GM18502 (cell line): ENCODE measurements around the gene CSNK2B.

Experiments
- ATAC-seq: cut with Tn5 transposase; IDR thresholded peaks from one replicate; pipeline ENCODE4 v1.9.1; 2021; ENCODE audit warnings: mild to moderate bottlenecking; ENCODE audit not compliant: unreplicated experiment, poor library complexity

CSNK2B gene

DNA sequence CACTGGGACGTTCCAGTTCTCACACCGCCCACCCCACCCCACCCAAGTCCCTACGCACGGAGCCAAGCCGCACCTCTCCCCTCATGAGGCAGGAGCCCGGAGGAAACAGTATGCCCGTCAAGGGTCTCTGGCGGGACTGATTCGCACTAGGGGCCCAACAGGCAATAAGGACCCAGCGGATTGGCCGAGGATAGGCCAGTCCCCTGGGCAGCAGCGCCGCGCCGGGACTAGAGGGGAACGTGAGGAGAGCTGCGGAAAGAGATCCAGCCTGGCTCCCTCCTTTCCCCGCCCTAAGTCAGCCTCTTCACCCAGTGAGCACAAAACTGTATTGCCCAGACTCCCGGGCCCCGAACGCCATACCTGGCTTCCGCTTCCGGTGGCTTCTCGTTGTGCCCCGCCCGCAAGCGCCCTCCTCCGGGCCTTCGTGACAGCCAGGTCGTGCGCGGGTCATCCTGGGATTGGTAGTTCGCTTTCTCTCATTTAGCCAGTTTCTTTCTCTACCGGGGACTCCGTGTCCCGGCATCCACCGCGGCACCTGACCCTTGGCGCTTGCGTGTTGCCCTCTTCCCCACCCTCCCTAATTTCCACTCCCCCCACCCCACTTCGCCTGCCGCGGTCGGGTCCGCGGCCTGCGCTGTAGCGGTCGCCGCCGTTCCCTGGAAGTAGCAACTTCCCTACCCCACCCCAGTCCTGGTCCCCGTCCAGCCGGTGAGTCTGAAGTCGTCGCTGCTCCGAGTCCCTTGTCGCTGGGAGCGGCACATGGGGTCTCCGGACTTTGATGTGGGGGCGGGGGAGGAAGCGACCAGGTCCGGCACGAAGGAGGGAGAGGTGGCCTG lies at the start of gene CSNK2B:
Gene CSNK2B, plus strand, starts transcription at position 580 of the 836 bp plus-strand sequence. CDS start 752 bp downstream, outside the sequence.
- peak; percentile 79 for ATAC-seq

DNA sequence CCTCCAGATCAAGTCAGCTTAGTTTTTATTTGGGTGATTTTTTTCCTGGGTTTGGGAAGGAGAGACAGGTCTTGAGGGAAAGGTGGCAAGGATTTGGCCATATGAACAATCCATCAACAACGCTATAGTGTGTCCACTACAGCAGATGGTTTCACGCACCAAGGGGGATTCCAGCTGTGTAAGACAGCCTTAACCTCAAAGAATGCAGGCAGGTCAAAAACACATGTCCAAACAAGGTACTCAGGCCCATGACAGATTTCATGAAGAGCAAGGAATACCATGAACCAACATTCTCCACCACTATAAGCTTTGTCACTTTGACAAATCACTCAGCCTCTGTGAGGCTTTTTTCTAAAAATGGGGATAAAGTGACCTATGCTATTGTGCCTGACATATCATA lies 48.9 kb upstream of the CSNK2B start:
- no peak for ATAC-seq

DNA sequence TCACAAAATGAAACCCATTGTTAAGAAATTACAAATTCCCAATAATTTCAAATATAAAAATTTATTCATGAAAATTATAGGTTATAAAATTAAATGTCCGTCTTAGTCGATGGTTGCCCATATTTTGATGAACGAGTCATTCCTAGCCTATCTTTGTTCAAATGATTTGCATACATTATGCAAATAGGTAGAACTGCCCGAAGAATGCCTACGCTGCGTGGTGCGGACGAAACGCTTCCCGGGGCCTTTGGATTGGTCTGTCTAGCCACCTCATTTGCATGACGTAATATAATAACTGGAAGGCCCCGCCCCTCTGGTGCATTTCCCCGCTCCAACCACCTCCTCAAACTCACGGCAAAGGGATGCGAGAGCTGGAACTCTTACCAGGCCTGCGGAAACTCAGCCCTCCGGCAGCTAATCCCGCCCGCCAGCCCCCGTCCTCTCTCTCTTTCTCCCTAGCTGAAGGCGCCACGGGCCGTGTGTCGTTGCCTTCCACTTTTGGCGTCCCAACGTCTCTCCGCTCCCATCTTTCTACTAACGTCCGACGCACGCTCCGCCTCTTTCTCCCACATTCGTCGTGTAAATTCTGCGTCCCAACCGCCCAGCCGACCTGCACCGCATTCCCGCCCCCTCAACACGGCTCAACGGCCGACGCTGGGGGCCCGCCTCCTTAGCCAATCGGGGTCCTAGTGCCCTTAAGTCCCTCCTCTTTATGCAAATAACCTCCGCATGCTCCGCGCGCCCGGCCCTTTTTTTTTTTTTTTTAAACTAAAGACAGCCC lies 45.9 kb upstream of the CSNK2B start:
- ATAC-seq = peak; percentile 87

DNA sequence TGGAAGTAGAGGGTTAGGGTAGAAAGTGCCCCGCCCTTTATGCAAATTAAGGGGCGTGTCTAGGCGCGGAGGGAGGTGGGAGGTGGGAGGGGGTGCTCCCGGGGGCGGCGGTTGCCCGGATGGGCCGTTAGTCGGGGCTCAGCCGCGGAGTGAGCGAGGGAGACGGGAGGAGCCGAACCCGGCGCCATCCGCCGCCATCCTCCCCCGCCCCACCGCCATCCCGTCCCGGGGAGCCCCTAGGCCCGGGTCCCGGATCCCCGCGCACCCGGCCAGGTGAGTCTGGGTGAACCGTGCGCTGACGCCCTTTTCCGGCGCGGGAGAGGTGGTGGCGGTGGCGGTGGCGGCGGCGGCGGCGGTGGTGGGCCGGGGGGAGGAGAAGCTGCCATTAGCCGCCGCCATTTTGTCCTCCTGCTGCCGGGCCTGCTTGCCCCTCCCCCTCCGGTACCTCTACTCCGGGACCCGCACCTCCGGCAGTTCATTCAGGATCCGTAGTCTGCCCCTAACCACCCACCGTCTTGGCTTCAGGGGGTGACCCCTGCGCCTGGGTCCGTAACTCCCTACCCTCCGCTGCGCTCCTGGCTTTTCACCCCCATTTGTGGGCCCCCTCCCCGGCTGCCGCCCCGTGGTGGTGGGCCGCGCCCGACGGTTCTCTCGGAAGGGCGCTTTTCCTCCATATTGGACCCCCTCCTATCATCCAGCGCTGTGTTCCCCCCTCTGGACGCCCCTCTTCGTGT lies 45.1 kb upstream of the CSNK2B start, which contains the start of gene PRRC2A:
Gene PRRC2A, plus strand, starts transcription at position 130 of the 734 bp plus-strand sequence. CDS start 2,075 bp downstream, outside the sequence.
- peak; percentile 33 for ATAC-seq

DNA sequence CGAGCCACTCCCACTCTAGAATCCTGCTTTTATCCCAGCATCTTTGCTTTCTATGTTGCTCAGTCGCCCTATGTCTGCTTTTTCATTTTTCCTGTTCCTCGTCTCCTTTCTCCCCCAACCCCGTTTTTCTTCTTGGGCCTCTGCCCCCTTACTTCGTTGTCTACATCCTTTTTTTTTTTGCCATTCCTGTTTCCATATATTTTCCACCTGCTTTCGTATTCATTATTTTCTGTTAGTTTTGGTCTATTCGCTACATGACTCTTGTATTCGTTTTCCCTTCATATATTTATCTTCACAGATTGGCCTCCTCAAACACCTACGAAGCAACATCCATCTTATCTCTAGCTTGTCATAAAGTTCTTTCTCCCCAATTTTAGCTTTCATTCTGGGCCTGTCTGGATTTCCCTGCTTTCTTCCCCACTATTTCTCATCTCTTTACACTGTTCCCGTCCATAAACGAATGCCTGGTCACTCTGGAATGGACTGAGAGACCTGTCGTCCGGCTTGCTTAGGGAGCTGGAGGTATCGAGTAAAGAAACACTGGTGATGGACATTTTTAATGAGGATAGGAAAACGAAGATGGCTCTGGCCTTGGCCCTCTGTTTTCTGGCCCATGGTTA lies 44.5 kb upstream of the CSNK2B start:
- no peak for ATAC-seq

DNA sequence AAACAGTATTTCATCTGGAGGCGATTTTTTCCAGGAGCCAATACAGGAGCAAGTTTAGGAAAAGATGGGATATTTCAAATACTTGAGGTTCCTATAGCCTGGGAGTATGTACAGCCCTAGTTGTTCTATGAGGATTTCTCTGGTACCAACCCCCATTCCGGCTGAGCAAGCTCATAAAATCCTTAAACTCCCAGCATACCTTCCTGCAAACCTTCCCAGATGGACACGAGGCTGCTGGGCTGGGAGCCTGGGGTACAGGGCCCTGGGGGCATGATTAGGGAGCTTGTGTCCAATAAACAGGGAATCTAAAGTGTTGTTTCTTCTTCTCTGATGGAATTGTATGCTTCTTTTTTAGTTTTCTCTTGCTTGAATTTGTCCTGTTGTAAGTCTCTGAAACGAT lies 43.9 kb upstream of the CSNK2B start:
- no peak for ATAC-seq

DNA sequence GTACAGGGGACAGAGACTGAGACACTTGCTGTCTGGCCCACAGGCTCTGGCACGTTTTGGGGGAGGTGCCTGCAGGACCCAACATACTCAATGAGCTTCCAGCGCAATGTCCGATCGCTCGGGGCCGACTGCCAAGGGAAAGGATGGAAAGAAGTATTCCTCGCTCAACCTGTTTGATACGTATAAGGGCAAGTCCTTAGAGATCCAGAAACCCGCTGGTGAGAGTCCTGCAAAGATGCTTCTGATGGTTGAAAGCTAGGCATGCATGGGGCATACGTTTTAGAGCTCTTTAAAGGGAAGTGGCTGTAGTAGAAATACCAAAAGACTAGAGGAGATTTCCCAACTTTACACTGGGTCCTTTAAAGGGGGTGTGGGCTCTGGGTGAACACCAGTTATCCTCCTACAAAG lies 43.2 kb upstream of the CSNK2B start:
- ATAC-seq = no peak

DNA sequence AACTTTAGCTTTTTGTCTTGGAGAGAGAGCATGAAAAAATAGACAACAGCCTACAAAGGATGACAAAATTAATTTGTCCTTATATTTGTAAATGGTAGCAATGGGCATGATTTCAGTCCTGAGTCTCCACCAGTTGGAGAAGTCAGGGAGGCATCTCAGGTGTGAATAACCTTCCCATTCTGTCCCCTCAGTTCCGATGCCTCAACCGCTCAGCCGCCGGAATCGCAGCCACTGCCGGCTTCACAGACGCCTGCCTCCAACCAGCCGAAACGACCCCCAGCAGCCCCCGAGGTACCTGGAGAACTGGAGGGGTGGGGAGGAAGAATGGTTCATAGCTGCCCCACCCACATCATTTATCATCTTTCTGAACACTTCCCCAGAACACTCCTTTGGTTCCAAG lies 41.8 kb upstream of the CSNK2B start:
- no peak for ATAC-seq

DNA sequence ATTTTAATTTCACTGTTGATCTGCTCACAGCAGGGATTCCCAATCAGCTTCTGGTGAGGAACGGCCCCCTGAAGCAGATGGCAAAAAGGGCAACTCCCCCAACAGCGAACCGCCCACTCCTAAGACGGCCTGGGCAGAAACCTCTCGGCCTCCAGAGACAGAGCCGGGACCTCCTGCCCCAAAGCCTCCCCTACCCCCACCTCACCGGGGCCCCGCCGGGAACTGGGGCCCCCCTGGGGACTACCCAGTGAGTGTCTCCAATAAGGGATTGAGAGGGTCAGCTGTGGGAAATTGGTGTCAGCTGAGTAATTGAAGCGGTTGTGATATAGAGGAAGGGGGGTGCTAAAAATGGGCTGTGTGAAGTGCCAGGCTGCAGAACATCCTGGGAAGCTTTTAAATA lies 38.9 kb upstream of the CSNK2B start:
- ATAC-seq = no peak

DNA sequence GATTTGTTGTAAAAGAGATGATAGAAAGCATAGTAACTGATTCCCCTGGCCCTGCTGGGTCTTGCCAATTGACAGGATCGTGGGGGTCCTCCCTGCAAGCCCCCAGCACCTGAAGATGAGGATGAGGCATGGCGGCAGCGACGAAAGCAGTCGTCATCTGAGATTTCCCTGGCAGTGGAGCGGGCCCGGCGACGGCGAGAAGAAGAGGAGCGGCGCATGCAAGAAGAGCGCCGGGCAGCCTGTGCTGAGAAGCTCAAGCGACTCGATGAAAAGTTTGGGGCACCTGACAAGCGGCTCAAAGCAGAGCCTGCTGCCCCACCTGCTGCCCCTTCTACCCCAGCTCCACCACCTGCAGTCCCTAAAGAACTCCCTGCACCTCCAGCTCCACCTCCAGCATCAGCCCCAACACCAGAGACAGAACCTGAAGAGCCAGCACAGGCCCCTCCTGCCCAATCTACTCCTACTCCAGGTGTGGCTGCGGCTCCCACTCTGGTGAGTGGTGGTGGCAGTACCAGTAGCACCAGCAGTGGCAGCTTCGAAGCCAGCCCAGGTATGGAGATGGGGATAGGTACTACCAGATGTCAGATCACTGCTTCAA lies 38.1 kb upstream of the CSNK2B start:
- no peak for ATAC-seq

DNA sequence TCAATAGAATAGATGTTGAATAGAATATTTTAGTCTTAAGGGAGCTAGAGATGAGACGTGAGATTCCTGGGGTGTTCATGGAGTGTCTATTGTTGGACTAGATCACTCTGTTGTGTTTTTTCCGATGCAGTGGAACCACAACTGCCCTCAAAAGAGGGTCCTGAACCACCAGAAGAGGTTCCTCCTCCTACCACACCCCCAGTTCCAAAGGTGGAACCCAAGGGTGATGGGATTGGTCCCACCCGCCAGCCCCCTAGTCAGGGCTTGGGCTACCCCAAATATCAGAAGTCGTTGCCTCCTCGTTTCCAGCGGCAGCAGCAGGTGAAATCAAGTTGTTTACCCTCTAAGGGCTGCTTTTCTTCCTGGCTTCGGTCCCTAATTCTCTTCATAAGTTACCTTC lies 36.9 kb upstream of the CSNK2B start:
- no peak for ATAC-seq

DNA sequence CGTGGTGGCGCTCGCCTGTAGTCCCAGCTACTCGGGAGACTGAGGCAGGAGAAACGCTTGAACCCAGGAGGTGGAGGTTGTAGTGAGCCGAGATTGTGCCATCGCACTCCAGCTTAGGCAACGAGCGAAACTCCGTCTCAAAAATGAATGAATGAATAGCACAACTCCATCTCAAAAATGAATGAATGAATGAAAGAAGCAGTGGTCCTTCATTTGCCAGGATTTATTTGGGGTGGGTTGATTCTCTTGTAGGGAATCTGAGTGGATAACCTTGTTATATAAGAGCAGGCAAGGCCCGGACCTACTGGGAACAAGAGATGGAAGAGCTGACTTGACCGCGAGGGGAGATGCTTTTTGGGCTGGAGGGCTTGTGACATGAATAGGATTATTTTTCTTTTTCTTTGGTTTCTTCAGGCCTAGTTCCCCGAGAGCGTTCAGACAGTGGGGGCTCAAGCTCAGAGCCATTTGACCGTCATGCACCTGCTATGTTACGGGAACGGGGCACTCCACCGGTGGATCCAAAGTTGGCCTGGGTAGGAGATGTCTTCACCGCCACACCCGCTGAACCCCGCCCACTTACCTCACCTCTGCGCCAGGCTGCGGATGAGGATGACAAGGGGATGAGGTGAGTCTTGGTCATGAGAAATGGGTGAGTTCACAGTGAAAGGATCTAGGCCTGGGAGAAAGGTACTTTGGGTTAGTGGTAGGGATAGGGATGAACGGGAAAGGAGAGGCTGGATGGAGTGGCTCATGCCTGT lies 35.5 kb upstream of the CSNK2B start:
- ATAC-seq = no peak

DNA sequence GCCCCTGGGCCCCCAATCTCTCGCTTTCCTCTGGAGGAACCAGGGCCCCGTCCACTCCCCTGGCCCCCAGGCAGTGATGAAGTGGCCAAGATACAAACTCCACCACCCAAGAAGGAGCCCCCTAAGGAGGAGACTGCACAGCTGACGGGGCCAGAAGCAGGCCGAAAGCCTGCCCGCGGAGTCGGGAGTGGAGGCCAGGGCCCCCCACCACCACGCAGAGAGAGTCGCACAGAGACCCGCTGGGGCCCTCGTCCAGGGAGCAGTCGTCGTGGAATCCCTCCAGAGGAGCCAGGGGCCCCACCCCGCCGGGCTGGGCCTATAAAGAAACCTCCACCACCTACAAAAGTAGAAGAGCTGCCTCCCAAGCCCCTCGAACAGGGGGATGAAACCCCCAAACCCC lies 34.7 kb upstream of the CSNK2B start:
- ATAC-seq = no peak

DNA sequence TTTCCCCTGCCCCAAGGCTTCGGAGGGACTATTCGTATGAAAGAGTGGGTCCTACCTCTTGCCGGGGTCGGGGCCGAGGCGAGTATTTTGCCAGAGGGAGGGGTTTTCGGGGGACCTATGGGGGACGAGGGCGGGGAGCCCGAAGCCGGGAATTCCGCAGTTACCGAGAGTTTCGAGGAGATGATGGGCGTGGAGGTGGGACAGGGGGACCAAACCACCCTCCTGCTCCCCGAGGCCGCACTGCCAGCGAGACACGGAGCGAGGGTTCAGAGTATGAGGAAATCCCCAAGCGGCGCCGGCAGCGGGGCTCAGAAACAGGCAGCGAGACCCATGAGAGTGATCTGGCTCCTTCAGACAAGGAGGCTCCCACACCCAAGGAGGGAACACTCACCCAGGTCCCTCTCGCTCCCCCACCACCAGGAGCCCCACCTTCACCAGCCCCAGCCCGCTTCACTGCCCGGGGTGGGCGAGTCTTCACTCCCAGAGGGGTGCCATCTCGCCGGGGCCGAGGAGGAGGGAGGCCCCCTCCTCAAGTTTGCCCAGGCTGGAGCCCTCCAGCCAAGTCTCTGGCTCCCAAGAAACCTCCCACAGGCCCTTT lies 34.1 kb upstream of the CSNK2B start:
- no peak for ATAC-seq

DNA sequence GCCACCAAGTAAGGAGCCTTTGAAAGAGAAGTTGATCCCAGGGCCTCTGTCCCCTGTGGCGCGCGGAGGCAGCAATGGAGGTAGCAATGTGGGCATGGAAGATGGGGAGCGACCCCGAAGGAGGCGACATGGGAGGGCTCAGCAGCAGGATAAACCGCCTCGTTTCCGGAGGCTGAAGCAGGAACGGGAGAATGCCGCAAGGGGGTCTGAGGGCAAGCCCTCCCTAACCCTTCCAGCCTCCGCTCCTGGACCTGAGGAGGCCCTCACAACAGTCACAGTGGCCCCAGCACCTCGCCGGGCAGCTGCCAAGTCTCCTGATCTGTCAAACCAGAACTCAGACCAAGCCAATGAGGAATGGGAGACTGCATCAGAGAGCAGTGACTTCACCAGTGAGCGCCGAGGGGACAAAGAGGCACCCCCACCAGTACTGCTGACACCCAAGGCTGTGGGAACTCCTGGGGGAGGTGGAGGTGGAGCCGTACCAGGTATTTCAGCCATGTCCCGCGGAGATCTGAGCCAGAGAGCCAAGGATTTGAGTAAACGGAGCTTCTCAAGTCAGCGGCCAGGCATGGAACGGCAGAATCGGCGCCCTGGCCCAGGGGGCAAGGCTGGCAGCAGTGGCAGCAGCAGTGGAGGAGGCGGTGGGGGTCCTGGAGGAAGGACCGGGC lies 33.5 kb upstream of the CSNK2B start:
- no peak for ATAC-seq

DNA sequence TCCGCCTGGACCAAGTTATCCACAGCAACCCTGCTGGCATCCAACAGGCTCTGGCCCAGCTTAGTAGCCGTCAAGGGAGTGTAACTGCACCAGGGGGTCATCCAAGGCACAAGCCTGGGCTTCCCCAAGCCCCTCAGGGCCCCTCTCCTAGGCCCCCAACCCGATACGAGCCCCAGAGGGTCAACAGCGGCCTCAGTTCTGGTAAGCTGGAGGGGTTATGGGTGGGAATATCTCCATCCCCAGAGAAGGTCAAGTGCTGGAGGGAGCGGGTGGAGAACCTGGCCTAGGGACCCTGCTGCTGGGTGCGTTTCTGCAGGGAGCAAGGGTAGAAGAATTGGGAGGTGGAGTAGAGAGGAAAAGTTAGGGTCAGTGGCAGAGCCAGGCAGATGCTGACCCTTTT lies 32.4 kb upstream of the CSNK2B start:
- ATAC-seq = no peak

DNA sequence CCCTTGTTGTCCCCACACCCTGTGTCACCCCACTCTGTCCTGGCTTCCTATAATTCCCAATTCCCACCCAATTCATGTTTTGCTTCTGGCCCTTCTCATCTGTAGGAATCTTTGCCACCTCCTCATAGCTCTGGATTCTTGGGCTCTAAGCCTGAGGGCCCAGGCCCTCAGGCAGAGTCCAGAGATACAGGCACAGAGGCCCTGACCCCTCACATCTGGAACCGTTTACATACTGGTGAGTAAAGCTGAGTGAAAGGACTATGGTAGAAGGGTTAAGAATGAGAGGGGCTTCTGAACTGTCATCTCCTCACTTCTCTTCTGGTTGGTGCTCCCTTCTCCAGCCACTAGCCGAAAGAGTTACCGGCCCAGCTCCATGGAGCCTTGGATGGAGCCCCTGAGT lies 31.7 kb upstream of the CSNK2B start:
- no peak for ATAC-seq

DNA sequence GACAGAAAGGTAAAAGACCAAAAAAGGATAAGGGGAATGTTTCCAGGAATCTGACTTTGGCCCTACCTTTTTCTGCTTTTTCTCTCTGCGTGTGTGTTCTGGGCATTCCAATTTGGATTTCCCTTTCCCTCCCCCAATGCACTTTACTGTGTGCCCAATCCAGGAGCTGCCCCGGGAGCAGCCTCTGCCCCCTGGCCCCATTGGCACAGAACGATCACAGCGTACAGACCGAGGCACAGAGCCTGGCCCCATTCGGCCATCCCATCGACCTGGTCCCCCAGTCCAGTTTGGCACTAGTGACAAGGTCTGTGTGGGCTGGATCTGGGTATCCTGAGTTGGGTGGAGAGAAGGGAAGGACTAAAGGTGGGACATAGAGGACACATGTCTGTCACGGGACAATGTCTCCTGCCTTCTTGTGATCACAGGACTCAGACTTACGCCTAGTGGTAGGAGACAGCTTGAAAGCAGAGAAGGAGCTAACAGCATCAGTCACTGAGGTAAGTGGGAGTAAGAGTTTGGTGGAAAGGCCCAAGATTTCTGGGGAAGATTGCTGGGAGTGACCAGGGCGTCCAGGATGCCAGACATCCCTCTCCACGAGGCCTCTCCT lies 30.8 kb upstream of the CSNK2B start:
- ATAC-seq = no peak
